DMS53 (cell line): ENCODE data around the gene AGAP6.
"Not testable (repeated sequence)": the region's sequence is repeated elsewhere in the genome, so short reads cannot be mapped to it uniquely, and the experiment has no call there.

Experiments used
- DNase-seq: peaks from one replicate; lab custom pipeline; 2025; lab: John Stamatoyannopoulos, UW

AGAP6 gene

DNA sequence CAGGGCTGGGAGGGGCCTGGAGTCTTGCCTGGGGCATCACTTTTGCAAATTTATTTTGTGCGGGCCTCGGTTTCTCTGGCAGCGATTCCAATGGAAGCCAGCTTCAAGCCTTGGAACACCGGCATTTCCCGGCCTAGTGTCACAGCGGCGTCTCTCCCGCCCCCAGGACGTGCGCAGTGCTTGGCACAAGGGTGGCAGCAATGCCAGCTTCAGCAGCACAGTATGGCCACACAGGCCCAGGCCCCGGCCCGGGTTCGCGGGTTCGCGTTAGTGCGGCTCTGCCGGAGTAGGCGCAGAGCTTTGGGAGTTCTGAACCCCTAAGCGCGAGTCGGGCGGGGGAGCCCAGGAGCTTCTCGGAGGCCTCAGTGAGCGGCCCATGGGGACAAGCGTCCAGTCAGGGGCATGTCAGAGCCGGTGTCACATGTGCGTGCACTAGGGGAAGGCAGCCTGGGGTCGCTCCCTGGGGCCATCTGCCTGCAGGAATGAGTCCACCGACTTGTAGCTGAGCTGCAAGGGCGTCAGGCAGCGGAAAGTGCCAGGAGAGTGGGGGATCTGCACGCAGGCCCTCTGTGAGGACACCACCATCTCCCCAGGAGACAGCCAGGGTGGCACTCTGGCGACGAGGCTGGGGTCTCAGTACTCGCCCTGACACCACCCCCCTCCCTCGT is 36.6 kb downstream of the AGAP6 start:
- DNase-seq, result not testable (repeated sequence)

DNA sequence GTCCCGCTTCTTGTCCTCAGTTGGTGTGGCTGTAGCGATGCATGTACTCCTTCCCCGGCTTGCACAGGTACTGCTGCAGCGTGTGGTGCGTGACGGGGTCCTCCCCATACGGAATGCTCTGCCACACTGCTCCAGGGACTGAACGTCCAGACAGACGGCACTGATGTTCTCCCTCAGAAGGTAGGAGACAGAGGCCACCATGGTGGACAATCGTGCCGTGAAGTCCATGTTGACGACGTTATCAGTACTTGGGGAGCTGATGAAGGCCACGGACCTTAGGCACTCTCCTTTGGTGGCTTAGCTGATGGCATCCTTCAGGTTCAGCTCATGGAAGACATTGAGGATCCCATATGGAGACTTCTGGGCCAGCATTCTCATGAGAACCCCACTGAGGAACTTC is 37.4 kb downstream of the AGAP6 start:
- no peak for DNase-seq

DNA sequence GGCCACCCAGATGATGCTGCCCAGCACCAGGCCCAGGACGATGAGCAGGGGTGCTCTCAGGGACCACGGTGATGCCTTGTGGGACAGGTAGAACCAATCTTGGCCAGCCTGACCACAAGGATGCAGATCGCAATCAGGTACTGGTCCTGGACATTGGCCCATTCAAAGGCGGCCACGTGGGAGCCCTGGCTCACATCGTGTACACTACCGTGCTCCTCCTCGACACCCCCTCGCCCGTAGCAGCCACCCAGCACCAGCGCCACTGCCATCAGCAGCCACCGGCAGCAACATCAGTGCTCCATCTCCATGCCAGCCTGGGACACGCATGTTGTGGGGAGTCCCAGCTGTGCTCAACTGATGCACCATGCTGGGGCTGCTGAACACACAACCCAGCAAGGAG is 39.0 kb downstream of the AGAP6 start:
- DNase-seq, result no peak

DNA sequence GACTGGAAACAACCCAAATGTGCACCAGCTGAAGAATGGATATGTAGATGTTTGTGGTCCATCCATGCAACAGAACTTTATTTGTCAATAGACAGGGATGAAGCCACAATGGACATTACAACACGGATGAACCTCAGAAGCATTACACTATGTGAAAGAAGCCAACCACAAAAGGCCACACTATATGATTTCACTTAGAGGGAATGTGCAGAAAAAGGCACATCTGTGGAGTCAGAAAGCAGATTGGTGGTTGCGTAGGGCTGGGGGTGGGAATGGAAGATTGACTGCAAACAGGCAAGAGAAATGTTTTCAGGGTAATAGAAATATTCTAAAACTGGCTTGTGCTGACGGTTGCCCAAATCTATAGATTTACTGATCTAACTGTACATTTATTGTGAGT is 45.3 kb downstream of the AGAP6 start:
- no peak for DNase-seq

DNA sequence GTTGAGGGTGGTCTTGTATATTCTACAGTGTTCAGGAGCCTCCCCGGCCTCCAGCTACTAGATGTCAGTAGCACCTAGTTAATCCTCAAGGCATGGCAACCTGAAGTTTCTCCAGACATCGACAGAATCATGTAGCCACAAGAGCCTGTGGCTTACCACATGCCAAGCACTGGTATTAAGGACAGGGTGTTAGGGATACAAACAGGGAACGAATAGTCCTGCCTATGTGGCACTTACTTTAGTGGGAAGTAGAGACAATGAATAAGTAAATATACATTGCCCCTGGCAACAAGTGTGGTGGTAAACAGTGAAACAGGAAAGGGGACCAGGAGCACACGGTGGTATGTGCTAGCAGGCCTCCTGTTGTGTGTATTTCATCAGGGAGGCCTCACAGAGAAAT is 47.1 kb downstream of the AGAP6 start:
- DNase-seq, result peak; percentile 71

DNA sequence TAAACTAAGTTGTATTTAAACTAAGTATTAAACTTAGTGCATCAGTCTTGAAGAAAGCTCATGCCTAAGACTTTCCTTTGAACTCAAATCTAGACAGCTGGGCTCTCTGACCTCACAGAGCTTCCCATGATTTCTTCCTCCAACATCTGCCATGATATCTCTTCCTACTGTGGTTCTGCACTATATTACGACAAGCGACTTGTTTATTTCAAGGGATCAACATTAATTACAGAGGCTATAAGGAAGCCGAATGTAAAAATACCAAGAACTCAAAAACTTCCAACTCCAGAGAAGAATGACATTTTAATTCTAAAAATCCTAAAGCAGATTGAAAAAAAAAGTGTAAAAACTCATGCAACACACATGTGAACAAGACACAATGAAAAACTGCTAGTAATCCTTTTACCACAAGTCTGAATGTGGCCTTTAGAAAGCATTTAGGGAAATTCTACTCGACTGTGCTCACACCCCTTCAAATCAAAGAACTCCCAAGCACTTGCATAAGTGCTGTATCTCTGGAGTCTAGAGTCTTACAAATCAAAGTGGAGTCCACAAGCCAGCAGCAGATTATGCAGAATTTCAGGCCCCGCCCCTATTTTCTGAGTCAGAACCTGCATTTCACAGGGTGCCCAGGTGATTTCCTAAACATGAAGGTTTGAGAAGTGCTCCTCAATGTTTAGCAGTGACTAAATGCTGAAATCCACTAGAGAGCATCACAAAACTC is 56.9 kb downstream of the AGAP6 start:
- DNase-seq, result no peak

DNA sequence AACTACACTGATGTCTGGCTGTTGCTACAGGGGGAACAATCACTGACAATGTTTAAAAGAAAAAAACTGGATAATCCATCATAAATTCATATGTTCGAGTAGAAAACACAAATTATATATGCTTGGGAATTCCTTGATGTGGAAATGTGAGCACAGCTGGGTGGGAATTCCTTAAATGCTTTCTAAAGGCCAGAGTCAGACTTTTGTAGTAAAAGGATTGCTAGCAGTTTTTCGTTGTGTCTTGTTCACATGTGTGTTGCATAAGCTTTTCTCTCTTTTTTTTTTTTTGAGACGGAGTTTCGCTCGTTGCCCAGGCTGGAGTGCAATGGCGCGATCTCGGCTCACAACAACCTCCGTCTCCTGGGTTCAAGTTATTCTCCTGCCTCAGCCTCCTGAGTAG is 58.3 kb downstream of the AGAP6 start:
- not testable (repeated sequence) for DNase-seq

DNA sequence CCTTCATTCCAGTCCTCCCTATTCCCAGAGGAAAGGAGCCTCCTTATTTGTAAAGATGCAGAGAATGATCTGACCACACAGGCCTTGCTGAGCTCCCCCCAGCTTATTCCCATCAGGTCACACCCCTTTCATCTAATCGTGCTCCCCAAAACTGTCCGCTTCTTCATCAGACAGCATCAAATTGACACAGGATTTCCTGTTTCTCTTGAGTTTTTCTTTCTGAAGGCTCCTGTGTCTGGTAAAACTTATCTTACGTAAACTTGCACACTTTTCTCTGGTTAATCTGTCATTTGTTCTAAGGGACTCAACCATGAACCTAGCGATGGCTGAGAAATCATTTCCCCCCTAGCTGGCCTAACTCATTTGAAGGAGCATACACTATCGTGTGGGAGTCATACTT is 59.4 kb downstream of the AGAP6 start:
- not testable (repeated sequence) for DNase-seq

DNA sequence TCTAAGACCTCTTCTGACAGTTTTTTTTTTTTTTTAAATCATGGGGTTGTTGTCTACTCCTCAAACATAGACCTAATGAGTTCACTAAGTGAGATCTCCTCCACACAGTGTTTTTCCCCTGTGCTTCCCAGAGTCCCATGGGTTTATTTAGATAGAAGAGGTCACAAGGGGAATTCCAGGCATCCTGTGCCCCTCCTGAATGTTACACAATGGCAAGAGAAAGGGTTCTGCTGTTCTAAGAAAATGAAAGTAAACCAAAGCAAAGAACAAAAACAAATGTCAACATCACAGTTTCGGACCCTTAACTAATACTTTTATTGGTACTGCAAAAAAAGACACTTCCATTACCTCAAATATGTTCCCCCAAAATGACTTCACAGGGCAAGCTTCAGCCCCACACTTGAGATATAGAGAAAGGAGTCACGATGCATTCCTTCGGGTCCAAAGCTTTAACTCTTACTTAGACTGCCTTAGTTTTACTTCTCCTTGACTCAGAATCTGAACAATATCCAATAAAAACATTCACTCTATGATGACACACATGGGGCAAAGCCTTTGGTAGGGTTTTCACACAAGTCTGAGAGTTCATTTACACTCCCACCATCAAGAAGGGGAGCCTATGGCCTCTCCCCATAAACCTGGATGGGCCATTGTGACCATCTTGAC is 63.9 kb downstream of the AGAP6 start:
- DNase-seq, result not testable (repeated sequence)

DNA sequence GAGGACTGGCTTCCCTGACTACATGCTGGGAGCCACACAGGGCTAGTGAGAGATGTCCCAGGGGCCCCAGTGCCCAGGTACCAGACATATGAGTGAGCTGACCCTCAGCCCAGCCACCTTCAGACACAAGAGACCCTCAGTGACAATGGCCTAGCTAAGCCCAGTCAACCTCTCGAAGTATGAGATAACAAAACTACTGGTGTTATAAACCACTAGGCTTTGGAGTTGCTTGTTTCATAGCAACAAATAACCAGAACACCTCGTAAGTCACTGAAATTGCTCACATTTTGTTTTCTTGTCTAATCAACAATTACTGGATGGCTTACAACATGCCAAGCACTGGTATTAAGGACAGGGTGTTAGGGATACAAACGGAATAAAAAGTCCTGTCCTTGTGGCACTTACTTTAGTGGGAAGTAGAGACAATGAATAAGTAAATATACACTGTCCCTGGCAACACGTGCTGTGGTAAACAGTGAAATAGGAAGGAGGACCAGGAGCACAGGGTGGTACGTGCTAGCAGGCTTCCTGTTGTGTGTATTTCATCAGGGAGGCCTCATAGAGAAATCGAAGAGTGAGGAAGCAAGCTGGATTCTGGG is 64.7 kb downstream of the AGAP6 start:
- not testable (repeated sequence) for DNase-seq

DNA sequence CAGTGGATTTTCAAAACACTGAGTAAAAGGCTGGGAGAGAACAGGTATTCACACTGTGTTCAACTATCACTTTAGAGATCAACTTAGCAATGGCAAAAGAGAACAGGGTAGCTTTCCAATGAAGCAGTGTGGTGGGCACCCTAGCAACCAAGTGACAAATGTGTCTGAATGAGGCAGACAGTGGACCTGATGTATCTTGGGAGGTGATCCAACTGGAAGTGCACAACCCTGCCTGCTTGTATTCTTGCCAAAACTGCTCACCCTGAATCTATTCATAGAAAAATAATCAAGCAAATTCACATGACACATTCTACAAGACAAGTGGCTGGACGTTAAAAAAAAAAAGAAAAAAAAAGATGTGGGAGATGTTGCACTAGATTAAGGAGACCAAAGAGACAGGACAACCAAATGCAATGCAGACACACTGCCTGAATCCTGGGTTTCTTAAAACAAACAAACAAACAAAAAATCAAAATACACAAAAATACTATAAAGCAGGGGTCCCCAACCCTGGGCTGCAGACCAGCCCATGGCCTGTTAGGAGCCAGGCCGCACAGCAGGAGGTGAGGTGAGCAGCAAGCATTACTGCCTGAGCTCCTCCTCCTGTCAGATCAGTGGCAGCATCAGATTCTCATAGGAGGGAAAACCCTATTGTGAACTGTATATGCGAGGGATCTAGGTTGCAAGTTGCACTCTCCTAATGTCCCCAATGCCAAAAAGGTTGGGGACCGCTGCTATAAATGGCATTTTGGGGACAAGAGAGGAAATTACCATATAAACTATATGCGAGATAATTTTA is 67.5 kb downstream of the AGAP6 start:
- DNase-seq, result not testable (repeated sequence)

DNA sequence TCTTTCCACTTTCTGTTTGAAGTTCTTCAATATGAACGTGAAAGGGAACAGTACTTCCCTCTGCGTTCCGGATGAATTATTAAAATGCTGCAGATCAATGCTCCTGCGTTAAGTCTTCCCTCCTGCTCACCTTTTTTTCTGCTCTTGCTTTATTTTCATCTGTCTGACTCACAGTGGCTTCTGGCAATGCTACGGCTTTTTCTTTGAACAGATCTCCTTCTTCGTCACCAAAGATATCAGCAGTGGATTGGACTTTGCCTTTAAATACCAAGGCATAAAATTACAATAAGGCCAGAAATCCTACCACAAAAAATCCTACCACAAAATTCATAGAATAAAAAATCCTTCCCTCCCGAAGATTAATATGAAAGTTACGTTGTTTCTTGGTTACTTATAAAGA is 68.4 kb downstream of the AGAP6 start:
- not testable (repeated sequence) for DNase-seq

DNA sequence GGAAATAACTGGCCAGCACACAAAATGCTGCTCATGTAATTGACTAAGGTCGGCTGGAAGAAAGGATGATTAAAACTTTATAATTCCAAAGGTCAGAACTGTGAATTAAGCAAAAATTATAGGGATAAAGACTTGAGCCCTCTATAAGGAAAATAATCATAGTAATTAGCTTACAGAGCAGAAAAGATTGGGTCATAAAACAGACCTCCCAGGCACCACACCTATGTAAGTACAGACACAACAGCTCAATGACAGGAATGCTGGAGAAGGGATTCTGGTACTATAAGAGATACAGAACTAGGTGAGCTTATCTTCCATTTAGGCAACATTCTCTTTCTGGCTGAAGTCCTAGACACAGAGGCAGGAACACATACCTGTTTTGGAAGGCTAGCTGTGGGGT is 70.5 kb downstream of the AGAP6 start:
- not testable (repeated sequence) for DNase-seq

DNA sequence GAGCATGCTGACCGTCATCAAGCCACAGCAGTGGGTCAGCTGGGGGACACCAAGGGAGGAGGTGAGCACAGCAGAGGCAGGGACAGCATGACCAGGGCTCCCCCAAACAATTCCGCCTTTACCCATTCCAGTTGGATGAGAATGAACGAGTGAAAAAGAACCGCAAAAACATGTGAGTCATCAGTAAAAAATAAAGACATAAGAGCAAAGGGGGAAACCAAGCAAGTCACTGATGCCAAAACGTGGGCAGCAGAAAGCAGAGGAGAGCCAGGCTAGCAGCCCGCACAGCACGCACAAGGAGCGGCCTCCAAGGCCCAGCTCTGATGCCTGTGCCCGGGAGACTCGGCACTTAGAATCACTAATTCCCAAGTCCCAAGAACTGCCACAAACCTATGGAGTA is 71.7 kb downstream of the AGAP6 start:
- DNase-seq, result not testable (repeated sequence)
